Activated CD8-positive, alpha-beta memory T cell treated with anti-CD3 and anti-CD28 coated beads, Interleukin-2, amount 50 U/mL, for 24 hours (primary cell): Measurements from ENCODE around the gene GJB1.
"Not testable (repeated sequence)": the region's sequence is repeated elsewhere in the genome, so short reads cannot be mapped to it uniquely, and the experiment has no call there.

Source experiments
- DNase-seq: peaks from one replicate; pipeline ENCODE4 v3.0.0-alpha.2; 2020; ENCODE audit errors: extremely low read depth

GJB1 gene

DNA sequence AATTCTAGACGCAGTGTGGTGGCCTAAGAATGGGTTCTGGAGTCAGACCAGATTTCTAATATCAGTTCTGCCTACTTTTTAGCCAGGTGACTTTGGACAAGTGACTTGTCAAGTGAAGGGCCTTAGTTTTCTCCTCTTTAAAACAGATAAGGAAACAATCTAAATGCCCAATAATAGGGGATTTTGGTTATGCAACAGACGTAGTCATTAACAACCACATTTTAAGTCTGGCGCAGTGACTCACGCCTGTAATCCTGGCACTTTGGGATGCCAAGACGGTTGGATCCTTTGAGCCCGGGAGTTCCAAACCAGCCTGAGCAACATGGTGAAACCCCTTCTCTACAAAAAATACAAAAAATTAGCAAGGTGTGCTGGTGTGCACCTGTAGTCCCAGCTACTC is 33.0 kb downstream of the GJB1 start:
- no peak for DNase-seq

DNA sequence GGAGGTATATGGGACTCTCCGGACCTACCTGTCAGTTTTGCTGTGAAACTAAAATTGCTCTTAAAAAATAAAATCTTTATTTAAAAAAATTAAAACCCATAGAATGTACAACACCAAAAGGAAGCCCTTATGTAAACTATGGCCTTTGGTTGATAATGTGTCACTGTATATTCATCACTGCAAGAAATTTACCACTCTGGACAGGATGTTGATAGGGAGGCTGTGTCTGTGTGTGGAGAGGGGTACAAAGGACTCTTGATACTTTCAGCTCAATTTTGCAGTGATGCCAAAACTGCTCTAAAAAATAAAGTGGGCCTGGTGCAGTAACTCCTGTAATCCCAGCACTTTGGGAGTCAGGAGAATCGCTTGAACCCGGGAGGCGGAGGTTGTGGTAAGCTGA is 33.8 kb downstream of the GJB1 start:
- no peak for DNase-seq

DNA sequence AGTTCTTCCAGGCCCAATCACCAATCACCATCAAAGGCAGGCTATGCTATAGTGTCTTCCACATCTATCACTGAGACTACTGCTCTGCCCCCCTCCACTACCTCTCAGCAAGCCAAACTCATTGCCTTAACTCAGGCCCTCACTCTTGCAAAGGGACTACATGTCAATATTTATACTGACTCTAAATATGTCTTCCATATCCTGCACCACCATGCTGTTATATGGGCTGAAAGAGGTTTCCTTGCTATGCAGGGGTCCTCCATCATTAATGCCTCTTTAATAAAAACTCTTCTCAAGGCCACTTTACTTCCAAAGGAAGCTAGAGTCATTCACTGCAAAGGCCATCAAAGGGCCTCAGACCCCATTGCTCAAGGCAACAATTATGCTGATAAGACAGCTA is 45.6 kb downstream of the GJB1 start:
- not testable (repeated sequence) for DNase-seq

DNA sequence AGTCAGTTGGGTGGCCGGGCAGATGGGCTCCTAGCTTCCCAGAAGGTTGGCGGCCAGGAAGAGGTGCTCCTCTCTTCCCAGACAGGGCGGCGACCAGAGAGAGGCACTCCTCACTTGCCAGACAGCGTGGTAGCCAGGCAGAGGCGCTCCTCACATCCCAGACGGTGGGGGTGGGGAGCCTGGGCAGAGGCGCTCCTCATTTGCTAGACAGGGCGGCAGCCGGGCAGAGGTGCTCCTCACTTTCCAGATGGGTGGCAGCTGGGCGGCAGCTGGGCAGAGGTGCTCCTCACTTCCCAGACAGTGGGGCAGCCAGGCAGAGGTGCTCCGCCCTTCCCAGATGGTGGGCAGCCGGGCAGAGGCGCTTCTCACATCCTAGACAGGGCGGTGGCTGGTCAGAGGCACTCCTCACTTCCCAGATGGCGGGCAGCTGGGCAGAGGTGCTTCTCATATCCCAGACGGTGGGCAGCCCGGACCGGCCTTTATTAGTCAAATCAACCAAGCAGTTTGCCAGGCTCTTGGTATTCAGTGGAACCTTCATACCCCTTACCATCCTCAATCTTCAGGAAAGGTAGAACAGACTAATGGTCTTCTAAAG is 46.9 kb downstream of the GJB1 start:
- DNase-seq: no peak

DNA sequence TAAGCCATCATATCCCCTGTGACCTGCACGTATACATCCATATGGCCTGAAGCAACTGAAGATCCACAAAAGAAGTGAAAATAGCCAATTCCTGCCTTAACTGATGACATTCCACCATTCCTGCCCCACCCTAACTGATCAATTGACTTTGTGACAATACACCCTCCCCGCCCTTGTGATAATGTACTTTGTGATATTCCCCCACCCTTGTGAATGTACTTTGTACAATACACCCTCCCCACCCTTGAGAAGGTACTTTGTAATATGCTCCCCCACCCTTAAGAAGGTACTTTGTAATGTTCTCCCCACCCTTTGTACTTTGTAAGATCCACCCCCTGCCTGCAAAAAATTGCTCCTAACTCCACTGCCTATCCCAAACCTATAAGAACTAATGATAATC is 49.3 kb downstream of the GJB1 start:
- not testable (repeated sequence) for DNase-seq
